Esophagus mucosa (tissue), 1 donor: ENCODE data around the gene ABHD8. TPM values are rescaled to one million over a fixed set of nuclear protein-coding genes. Genes with fewer than 3 reads are reported as not detected.
A peak's percentile ranks its signal among the peaks of the same experiment; 100 is the strongest.

ENCODE experiments used
- ATAC-seq: fragments of 200-7000 bp; cut with Tn5 transposase; one replicate; pipeline ENCODE4 v1.9.1; 2020
- total RNA-seq: library from RNA; stranded (reverse); gene quantifications from one replicate; pipeline ENCODE4 v1.2.4, GENCODE V29; 2023
- donor health status: DM: yes; HTN: yes; CAD: no.

ABHD8 gene
- 2.2 TPM for total RNA-seq

GRCh38 chr19:17303167-17303939, at the start of gene ABHD8:
Gene ABHD8, minus strand, starts transcription at chr19:17303425. Its CDS starts 1,809 bp downstream, at chr19:17301616.
- peak; percentile 71 for ATAC-seq

DNA sequence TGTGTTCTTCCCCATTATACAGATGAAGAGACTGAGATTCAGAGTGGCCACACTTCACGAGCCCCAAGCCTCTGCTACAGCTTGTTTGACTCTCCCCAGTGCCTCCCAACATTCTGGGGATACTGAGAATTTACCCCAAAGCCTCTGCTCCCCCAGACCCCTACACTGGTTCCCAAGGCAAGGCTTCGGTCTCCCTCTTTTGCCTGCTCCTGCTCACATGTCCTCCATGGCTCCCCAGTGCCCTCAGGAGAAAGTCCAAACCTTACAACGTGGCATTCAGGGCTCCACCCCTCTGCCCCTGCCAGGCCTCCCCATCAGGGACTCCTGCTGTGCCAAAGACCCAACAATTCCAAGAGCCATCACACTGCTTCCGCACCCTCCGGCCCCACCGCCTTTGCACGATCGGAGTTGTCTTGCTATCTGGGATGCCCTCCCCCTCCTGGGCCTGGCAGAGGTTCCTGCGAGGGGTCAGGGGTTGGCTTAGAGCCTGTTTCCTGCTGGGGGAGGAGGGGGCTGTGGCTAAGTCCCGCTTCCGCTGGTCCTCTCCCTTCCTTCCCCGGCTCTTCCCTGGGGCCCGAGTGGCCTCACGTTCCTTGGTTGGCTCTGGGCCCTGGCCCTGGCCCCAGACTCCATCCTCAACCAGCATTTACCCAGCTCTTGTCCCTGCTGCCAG, 49.5 kb upstream of the ABHD8 start:
- ATAC-seq = peak; percentile 39

- ATAC-seq = no peak
Measured at GRCh38 chr19:17351815-17352435, 48.7 kb upstream of the ABHD8 start.

DNA sequence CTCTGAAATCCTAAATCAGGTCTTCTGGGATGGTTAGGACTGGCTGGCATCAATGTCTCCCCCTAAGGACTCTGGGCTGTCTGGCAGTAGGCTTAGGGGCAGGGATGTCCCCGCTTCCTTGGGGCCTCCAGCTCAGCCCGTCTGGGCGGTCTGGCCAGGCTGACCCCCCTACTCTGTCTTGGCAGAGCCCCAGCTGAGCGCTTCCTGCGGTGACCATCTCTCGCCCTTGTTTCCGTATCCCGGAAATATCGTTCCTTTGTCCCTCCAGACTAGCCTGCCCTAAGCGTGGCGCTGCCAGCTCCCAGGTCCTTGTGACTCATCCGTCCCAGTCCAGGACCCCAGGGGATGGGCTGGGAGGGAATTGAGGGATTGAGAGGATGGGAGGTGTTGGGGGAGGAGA, 45.5 kb upstream of the ABHD8 start:
- ATAC-seq = peak; percentile 33

- no peak for ATAC-seq
Measured at GRCh38 chr19:17347877-17348276, 44.7 kb upstream of the ABHD8 start.

- peak; percentile 17 for ATAC-seq
Measured at GRCh38 chr19:17347361-17347760, 44.1 kb upstream of the ABHD8 start.

DNA sequence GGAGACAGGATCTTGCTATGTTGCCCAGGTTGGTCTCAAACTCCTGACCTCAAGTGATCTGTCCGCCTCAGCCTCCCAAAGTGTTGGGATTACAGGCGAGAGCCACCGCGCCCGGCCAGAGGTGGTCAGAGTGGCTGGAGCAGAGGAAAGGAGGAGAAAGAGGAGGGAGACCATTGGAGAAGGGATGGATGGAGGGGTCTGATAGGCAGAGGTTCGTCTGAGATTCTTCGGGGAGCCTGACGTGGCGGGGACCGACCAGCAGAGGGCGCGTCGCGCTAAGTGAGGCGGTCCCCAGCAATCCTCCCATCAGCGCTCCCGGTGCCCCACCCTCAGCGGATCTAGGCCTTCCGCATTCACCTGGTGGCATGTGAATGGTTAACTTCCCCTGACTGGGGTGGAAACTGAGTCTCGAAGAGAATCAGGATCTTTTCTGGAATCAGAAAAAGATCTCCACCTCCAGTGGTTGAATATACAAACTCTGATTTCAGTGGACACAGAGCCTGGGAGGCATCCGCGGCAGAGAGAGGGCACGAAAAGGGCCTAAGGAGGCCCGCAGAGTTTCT, 43.0 kb upstream of the ABHD8 start:
- ATAC-seq = peak; percentile 80

GRCh38 chr19:17341845-17342244, 38.6 kb upstream of the ABHD8 start:
- ATAC-seq = no peak

DNA sequence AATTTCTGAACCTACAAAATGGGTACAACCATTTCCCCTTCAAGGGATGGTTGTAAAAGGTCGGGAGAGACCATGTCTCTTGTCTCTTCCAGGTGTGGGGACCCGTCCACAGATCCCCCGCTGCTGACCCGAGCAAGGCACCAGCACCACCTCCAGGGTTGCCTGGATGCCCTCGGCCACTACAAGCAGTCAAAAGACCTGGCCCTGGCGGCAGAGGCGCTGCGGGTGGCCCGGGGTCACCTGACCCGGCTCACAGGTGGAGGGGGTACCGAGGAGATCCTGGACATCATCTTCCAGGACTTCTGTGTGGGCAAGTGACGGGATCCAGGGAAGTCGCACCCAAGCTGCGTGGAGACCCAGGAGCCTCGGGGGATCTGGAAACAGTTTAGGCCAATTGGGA, 38.2 kb upstream of the ABHD8 start:
- ATAC-seq = no peak

- ATAC-seq = no peak
Measured at GRCh38 chr19:17340871-17341357, 37.7 kb upstream of the ABHD8 start.

GRCh38 chr19:17340302-17340870, 37.2 kb upstream of the ABHD8 start:
- ATAC-seq = peak; percentile 28

DNA sequence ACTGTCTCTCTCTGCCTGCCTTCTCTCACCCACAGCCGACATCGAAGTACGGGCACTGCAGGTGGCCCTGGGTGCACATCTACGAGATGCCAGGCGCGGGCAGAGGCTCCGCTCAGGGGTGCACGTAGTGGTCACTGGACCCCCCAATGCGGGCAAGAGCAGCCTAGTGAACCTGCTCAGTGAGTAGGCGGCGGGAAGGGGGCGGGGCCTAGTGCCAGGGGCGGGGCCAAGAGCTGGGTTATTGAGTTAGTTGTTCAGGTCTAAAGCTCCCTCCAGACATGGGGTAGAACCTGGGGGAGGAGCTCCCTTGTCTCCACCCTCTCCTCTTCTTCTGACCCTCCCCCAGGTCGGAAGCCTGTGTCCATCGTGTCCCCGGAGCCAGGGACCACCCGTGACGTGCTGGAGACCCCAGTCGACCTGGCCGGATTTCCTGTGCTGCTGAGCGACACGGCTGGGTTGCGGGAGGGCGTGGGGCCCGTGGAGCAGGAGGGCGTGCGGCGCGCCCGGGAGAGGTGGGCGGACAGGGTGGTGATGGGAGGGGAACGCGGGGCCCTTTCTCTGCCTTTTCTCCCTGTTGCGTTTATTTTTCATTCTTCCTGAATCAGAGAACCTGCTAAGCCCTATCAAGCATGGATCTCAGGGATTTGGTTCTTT, 36.0 kb upstream of the ABHD8 start:
- no peak for ATAC-seq

DNA sequence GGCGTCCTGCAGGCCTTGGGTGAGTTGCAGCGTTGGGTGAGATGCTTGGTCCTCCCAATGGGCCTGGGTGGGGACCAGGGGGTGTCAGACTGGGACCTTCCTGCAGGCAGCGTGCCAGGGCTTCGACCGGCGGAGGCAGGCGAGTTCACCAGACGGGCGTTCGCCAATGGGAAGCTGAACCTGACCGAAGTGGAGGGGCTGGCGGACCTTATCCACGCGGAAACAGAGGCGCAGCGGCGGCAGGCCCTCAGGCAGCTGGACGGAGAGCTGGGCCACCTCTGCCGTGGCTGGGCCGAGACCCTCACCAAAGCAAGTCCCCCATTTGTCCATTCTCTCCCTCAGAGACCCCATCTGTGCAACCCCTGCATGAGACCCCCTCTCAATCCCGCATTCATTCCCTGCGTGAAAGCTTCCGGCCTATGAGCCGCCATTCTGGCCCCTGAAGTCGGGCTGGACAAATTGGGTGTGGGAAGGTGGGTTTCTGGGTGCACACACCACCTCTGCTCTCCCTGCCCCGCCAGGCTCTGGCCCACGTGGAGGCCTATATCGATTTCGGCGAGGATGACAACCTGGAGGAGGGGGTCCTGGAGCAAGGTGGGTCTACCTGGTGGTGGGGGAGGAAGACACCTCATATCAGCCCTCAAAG, 35.3 kb upstream of the ABHD8 start:
- ATAC-seq = no peak

DNA sequence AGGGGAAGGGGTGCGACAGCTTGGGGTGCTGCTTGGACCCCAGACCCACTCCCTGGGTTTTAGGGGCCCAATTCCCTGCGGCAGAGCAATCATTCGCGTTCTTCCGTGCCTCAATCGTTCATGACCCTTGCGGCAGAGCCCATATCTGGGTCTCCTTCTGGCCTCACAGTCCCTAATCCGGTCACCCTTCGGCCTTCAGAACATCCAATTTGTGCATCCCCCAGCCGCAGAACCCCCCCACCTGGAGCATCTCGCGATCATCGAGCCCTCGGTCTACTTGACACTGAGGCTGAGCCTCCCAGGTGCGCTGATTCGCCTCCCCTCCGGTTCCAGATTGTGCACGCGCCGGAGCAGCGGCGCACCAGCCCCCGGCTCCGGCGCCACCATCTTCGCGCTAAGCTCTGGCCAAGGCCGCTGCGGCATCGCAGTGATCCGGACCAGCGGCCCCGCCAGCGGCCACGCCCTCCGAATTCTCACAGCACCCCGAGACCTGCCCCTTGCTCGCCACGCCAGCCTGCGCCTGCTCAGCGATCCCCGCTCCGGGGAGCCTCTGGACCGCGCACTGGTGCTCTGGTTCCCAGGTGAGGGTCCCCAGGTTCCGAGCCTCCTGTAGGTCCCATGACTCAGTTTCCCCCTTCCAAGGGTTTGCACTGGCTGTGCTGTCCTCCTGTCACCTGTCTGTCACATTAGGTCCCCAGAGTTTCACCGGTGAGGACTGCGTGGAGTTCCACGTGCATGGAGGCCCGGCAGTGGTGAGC, 34.6 kb upstream of the ABHD8 start:
- ATAC-seq = peak; percentile 9

GRCh38 chr19:17336872-17337674, 33.8 kb upstream of the ABHD8 start, which contains the start of gene GTPBP3:
Gene GTPBP3, plus strand, starts transcription at chr19:17337553. Its CDS starts 59 bp downstream, at chr19:17337612.
- peak; percentile 85 for ATAC-seq

GRCh38 chr19:17335575-17335974, 32.4 kb upstream of the ABHD8 start:
- no peak for ATAC-seq

- peak; percentile 66 for ATAC-seq
Measured at GRCh38 chr19:17334414-17335409, 31.5 kb upstream of the ABHD8 start, which contains the start of gene ANO8. Gene ANO8, minus strand, starts transcription at chr19:17334855. Its CDS starts 185 bp downstream, at chr19:17334670.
